ENCODE results near the gene ARPC1A.

DNA sequence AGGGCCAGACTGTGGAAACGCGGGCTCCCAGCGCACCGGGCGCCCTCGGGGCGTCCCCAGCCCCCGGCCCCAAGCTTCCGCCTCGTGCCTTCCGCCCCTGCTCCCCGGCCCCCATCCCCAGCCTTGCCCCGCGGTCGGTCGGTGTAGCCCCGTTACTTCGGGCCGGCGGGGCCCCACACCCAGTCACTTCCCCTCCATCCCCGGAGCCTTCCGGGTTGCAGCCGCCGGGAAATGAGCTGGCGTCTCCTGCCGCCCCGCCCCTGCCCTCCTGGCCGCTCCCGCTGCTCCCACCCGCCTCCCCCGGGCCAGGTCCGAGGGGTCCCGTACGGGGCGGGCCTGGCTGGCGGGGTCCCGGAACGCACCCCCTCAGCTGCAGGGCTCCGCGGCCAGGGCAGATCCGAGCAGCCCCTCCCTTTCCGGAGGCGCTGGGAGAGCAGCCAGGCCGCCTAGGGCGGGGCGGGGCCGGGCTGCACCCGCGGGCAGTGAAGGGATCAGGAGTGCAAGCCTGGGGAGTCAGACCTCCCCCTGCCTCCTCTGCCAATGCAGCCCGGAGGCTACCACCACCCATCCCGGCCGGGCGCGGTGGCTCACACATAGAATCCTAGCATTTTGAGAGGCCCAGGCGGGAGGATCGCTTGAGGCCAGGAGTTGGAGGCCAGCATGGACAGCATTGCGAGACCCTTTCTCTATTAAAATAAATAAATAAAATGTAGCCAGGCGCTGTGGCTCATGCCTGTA is 49.5 kb downstream of the ARPC1A start:
- TF ChIP-seq POLR2A (IDR thresholded peaks at IDR 0.05) (no peak), CTCF (IDR thresholded peaks at IDR 0.05) (no peak)
